K562 (cell line): ENCODE measurements around the gene GADD45B. TPM values are rescaled to one million over a fixed set of nuclear protein-coding genes. Genes with fewer than 3 reads are reported as not detected.

Experiments
- CBFA2T2 ChIP-seq: fragments of 450-650 bp; conservative IDR thresholded peaks from 2 replicates; pipeline ENCODE4 v1.6.1; 2017; ENCODE audit warnings: mild to moderate bottlenecking
- E2F4 ChIP-seq: sonication (generic); formaldehyde crosslinking; IDR thresholded peaks from 2 replicates; pipeline ENCODE4 v1.8.0; 2022; ENCODE audit warnings: mild to moderate bottlenecking, low read depth, missing genetic modification reagents
- E2F8 ChIP-seq: fragments of 450-650 bp; IDR thresholded peaks from 2 replicates; pipeline ENCODE4 v1.7.1; 2018; ENCODE audit warnings: mild to moderate bottlenecking, low read depth; ENCODE audit not compliant: partially characterized antibody
- MBD2 ChIP-seq: sonication (generic); IDR thresholded peaks from 2 replicates; pipeline ENCODE4 v1.6.1; 2016; ENCODE audit warnings: low read depth, borderline replicate concordance
- MECOM ChIP-seq: fragments of 250-450 bp; sonication (Bioruptor Pico); IDR thresholded peaks from 2 replicates; pipeline ENCODE4 v1.8.0; 2022; ENCODE audit warnings: inconsistent platforms
- NCOA2 ChIP-seq, 2 experiments: fragments of 450-650 bp; IDR thresholded peaks; 2 replicates each; pipeline ENCODE4 v1.6.1; 2018; ENCODE audit warnings: mild to moderate bottlenecking in 2 of 2, moderate library complexity in 1 of 2; ENCODE audit not compliant: partially characterized antibody in 2 of 2
- SP1 ChIP-seq: sonication (generic); formaldehyde crosslinking; IDR thresholded peaks from 2 replicates; pipeline ENCODE4 v1.8.1; 2022; ENCODE audit warnings: mild to moderate bottlenecking, missing genetic modification reagents
- TSHZ1 ChIP-seq: fragments of 250-450 bp; sonication (Bioruptor Pico); IDR thresholded peaks from 2 replicates; pipeline ENCODE4 v1.4.0; 2020; ENCODE audit warnings: mild to moderate bottlenecking, moderate library complexity
- U2AF2 ChIP-seq: fragments of 200-400 bp; formaldehyde crosslinking; optimal IDR thresholded peaks from 2 replicates; pipeline ENCODE3; 2017; ENCODE audit warnings: low read depth, mild to moderate bottlenecking, low read length
- polyA plus RNA-seq, 8 experiments: library from polyadenylated mRNA; depleted of rRNA in 4 of 8; stranded (reverse) in 5 of 8; unstranded in 3 of 8; fragments of >200 nt; fragmentation: Nextera tagmentation in 2 of 8; fragmentation: Illumina TruSeq in 1 of 8; extraction: Ambion mirVana in 2 of 8; extraction: Trizol in 1 of 8; gene quantifications; 2 replicates each; pipeline versions ENCODE4 v1.2.1 to v1.2.3, GENCODE V29; 2011 to 2014; ENCODE audit warnings: inconsistent platforms in 1 of 8, missing spikeins in 1 of 8
- total RNA-seq, 7 experiments: library from RNA; depleted of rRNA in 6 of 7; stranded (reverse); fragments of >200 nt in 6 of 7; fragmentation: Illumina TruSeq in 2 of 7; extraction: Trizol in 2 of 7; gene quantifications; 2 replicates each; pipeline versions ENCODE4 v1.2.1 to v1.2.3, GENCODE V29; 2011 to 2021; ENCODE audit warnings: low replicate concordance in 1 of 7
- TF ChIP-seq, protein P1 (sequence below): fragments of 450-650 bp; IDR thresholded peaks from 2 replicates; pipeline ENCODE4 v1.6.1; 2016; ENCODE audit warnings: low read depth

The GADD45B gene
- total and polyA plus RNA-seq, 9 of the 15 experiments (the other 6 are each of a cell fraction or from before 2014, with no cell fraction given): 0.06 to 4.1 (median 2.1) TPM

DNA sequence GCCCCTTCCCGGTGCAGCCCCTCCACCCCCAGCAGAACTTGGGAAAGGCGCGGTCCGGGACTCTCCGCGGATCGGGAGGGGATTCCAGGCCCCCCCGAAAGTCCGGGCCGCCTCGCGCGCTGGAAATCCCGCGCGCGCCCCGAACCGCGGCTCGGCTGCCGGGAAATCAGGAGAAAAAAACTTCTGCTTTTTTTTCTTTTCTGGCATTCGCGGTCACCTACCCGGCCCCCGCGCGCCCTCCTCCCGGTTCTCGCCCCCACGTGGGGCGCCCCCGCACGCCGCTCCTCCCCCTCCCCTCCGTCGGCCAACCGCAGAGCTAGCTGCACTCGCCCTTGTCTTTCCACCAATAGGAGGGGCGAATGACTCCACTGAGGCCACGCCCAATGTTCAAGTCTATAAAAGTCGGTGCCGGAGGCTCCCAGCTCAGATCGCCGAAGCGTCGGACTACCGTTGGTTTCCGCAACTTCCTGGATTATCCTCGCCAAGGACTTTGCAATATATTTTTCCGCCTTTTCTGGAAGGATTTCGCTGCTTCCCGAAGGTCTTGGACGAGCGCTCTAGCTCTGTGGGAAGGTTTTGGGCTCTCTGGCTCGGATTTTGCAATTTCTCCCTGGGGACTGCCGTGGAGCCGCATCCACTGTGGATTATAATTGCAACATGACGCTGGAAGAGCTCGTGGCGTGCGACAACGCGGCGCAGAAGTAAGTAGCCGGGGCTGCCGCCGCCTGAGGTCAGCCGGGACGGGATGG lies at the start of gene GADD45B (continued):
- TF ChIP-seq, protein P1, sequence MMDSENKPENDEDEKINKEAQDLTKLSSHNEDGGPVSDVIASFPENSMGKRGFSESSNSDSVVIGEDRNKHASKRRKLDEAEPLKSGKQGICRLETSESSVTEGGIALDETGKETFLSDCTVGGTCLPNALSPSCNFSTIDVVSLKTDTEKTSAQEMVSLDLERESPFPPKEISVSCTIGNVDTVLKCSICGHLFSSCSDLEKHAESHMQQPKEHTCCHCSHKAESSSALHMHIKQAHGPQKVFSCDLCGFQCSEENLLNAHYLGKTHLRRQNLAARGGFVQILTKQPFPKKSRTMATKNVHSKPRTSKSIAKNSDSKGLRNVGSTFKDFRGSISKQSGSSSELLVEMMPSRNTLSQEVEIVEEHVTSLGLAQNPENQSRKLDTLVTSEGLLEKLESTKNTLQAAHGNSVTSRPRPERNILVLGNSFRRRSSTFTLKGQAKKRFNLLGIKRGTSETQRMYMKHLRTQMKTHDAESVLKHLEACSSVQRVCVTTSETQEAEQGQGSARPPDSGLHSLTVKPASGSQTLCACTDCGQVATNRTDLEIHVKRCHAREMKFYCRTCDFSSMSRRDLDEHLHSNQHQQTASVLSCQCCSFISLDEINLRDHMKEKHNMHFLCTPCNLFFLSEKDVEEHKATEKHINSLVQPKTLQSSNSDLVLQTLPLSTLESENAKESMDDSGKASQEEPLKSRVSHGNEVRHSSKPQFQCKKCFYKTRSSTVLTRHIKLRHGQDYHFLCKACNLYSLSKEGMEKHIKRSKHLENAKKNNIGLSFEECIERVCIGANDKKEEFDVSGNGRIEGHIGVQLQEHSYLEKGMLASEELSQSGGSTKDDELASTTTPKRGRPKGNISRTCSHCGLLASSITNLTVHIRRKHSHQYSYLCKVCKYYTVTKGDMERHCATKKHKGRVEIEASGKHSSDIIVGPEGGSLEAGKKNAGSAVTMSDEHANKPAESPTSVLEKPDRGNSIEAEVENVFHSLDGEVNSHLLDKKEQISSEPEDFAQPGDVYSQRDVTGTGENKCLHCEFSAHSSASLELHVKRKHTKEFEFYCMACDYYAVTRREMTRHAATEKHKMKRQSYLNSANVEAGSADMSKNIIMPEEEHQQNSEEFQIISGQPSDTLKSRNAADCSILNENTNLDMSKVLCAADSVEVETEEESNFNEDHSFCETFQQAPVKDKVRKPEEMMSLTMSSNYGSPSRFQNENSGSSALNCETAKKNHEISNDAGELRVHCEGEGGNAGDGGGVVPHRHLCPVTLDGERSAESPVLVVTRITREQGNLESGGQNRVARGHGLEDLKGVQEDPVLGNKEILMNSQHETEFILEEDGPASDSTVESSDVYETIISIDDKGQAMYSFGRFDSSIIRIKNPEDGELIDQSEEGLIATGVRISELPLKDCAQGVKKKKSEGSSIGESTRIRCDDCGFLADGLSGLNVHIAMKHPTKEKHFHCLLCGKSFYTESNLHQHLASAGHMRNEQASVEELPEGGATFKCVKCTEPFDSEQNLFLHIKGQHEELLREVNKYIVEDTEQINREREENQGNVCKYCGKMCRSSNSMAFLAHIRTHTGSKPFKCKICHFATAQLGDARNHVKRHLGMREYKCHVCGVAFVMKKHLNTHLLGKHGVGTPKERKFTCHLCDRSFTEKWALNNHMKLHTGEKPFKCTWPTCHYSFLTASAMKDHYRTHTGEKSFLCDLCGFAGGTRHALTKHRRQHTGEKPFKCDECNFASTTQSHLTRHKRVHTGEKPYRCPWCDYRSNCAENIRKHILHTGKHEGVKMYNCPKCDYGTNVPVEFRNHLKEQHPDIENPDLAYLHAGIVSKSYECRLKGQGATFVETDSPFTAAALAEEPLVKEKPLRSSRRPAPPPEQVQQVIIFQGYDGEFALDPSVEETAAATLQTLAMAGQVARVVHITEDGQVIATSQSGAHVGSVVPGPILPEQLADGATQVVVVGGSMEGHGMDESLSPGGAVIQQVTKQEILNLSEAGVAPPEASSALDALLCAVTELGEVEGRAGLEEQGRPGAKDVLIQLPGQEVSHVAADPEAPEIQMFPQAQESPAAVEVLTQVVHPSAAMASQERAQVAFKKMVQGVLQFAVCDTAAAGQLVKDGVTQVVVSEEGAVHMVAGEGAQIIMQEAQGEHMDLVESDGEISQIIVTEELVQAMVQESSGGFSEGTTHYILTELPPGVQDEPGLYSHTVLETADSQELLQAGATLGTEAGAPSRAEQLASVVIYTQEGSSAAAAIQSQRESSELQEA: no peak
- TF ChIP-seq E2F8 (peak; percentile 4), TSHZ1 (CRISPR knock-in tag) (no peak), MECOM (no peak), U2AF2 (no peak), SP1 (peak; percentile 95), E2F4 (no peak), NCOA2 (IDR thresholded peaks at IDR 0.05; ENCODE audit: partially characterized antibody in 2 of 2) (no peak), CBFA2T2 (no peak; the same call in 1 of the 2 replicates), MBD2 (peak; percentile 72; the same call in 1 of the 2 replicates)
